Endothelial cell of umbilical vein (primary cell): ENCODE measurements around the gene IFT88. TPM values are rescaled to one million over a fixed set of nuclear protein-coding genes. Genes with fewer than 3 reads are reported as not detected.
A peak's percentile ranks its signal among the peaks of the same experiment; 100 is the strongest.

Experiments used
- BruUV-seq: library from RNA; stranded (reverse); fragments of 400-500 nt; replicated peaks from 2 replicates; lab custom pipeline; 2021; lab: Mats Ljungman, UMichigan
- CTCF ChIA-PET: fragments of 300-600, 350-600 bp; sonication (Branson Sonifier 250); formaldehyde crosslinking; loops from one replicate; lab custom pipeline; 2021; ENCODE audit warnings: antibody characterized with exemption, inconsistent platforms; lab: Charles Lee
- POLR2A ChIA-PET: fragments of 300-600, 350-600 bp; sonication (Branson Sonifier 250); formaldehyde crosslinking; loops from one replicate; lab custom pipeline; 2021; ENCODE audit warnings: antibody characterized with exemption, inconsistent platforms; lab: Charles Lee
- DNase-seq: peaks from one replicate; pipeline ENCODE4 v3.0.0-alpha.2; 2011; ENCODE audit warnings: low read depth, low spot score
- FAIRE-seq: peaks from 2 replicates; lab custom pipeline; 2011; peaks lifted over from hg19 to GRCh38; lab: Jason Lieb, UNC
- H2AFZ ChIP-seq: 2 replicates; pipeline ENCODE4 v1.6.0; 2012; ENCODE audit warnings: low read depth, low read length, control low read depth, inconsistent platforms
- H3K27ac ChIP-seq: 2 replicates; pipeline ENCODE4 v1.5.1; 2011; ENCODE audit warnings: low read depth, mild to moderate bottlenecking, control low read depth, low read length, moderate library complexity; ENCODE audit not compliant: insufficient read depth
- H3K27me3 ChIP-seq, 2 experiments: 2 replicates each; pipeline versions ENCODE4 v1.6.0 to v1.6.1; 2011; ENCODE audit warnings: low read length in 2 of 2, mixed read lengths in 1 of 2; ENCODE audit not compliant: control insufficient read depth in 2 of 2, insufficient read depth in 2 of 2
- H3K36me3 ChIP-seq, 2 experiments: 2 replicates in 1 of 2; 3 replicates in 1 of 2; pipeline ENCODE4 v1.5.1; 2011; ENCODE audit warnings: low read length in 2 of 2, mild to moderate bottlenecking in 1 of 2, moderate library complexity in 1 of 2; ENCODE audit not compliant: control insufficient read depth in 2 of 2, insufficient read depth in 2 of 2; ENCODE audit errors: extremely low read depth in 1 of 2
- H3K4me1 ChIP-seq: 3 replicates; pipeline ENCODE4 v1.5.1; 2011; ENCODE audit warnings: mild to moderate bottlenecking, low read length; ENCODE audit not compliant: control insufficient read depth, insufficient read depth; ENCODE audit errors: extremely low read depth
- H3K4me2 ChIP-seq: 2 replicates; pipeline ENCODE4 v1.6.1; 2011; ENCODE audit warnings: low read length, control low read depth, mixed read lengths; ENCODE audit not compliant: insufficient read depth
- H3K4me3 ChIP-seq, 3 experiments: fragments of 200-600 bp in 1 of 3; sonication (generic), shearing (Covaris generic) in 1 of 3; replicated peaks in 1 of 3; 2 replicates each; pipeline ENCODE4 v1.5.1; 2011 to 2016; ENCODE audit warnings: control low read depth in 3 of 3, low read length in 3 of 3, mild to moderate bottlenecking in 2 of 3, inconsistent platforms in 1 of 3, low read depth in 1 of 3, moderate library complexity in 1 of 3; ENCODE audit not compliant: insufficient read depth in 1 of 3
- H3K79me2 ChIP-seq: 2 replicates; pipeline ENCODE4 v1.6.0; 2012; ENCODE audit warnings: low read length, inconsistent platforms; ENCODE audit not compliant: control insufficient read depth, insufficient read depth
- H3K9ac ChIP-seq: replicated peaks from 2 replicates; pipeline ENCODE3; 2011; ENCODE audit warnings: low read length, control low read depth; ENCODE audit not compliant: insufficient read depth; ENCODE audit errors: extremely low read depth
- H3K9me1 ChIP-seq: replicated peaks from 3 replicates; pipeline ENCODE4 v1.6.0; 2011; ENCODE audit warnings: mild to moderate bottlenecking, low read length; ENCODE audit not compliant: control insufficient read depth, insufficient read depth; ENCODE audit errors: extremely low read depth
- H3K9me3 ChIP-seq: replicated peaks from 2 replicates; pipeline ENCODE4 v1.5.1; 2012; ENCODE audit warnings: low read length, inconsistent platforms; ENCODE audit not compliant: control insufficient read depth, insufficient read depth
- H4K20me1 ChIP-seq: replicated peaks from 2 replicates; pipeline ENCODE3; 2011; ENCODE audit warnings: mild to moderate bottlenecking, low read length; ENCODE audit not compliant: control insufficient read depth, insufficient read depth; ENCODE audit errors: extremely low read depth
- EZH2 ChIP-seq: IDR thresholded peaks from 2 replicates; pipeline ENCODE4 v1.6.1; 2012; ENCODE audit warnings: borderline replicate concordance, low read depth, mild to moderate bottlenecking, moderate library complexity, low read length, inconsistent platforms; ENCODE audit not compliant: severe bottlenecking
- GATA2 ChIP-seq: IDR thresholded peaks from 2 replicates; pipeline ENCODE4 v1.7.0; 2011; ENCODE audit warnings: low read depth, mild to moderate bottlenecking, moderate library complexity, mixed read lengths, low read length; ENCODE audit not compliant: insufficient read length, insufficient read depth
- POLR2A ChIP-seq: IDR thresholded peaks from 2 replicates; pipeline ENCODE4 v1.6.1; 2012; ENCODE audit warnings: low read depth, mild to moderate bottlenecking, control low read depth, low read length
- dilution Hi-C: fragments of 300-500 bp; cut with MboI; formaldehyde crosslinking; loops from one replicate; pipeline ENCODE4 v1.15.0; 2019; ENCODE audit warnings: low sequenced_read_pairs; ENCODE audit not compliant: extremely low pct_ligation_motif_present
- intact Hi-C: fragments of 100-400 bp; cut with micrococcal nuclease; formaldehyde crosslinking; loops from one replicate; pipeline ENCODE4 v1.10.0; 2022
- polyA plus RNA-seq, 4 experiments: library from polyadenylated mRNA; depleted of rRNA in 3 of 4; stranded (reverse) in 3 of 4; unstranded in 1 of 4; fragments of >200 nt; gene quantifications; 2 replicates each; pipeline versions ENCODE4 v1.2.1 to v1.2.3, GENCODE V29; 2011 to 2012; ENCODE audit warnings: missing spikeins in 1 of 4
- total RNA-seq: library from RNA; stranded (reverse); gene quantifications from 2 replicates; pipeline ENCODE4 v1.2.3, GENCODE V29; 2021
- TF ChIP-seq, protein P1 (sequence below): IDR thresholded peaks from 2 replicates; pipeline ENCODE4 v1.6.1; 2011; ENCODE audit not compliant: insufficient read depth, insufficient read length

Gene IFT88
- total and polyA plus RNA-seq, 2 donors (not counting 3 experiments of a cell fraction or from before 2014, with no cell fraction given) = 2.4 to 9.1 TPM

DNA sequence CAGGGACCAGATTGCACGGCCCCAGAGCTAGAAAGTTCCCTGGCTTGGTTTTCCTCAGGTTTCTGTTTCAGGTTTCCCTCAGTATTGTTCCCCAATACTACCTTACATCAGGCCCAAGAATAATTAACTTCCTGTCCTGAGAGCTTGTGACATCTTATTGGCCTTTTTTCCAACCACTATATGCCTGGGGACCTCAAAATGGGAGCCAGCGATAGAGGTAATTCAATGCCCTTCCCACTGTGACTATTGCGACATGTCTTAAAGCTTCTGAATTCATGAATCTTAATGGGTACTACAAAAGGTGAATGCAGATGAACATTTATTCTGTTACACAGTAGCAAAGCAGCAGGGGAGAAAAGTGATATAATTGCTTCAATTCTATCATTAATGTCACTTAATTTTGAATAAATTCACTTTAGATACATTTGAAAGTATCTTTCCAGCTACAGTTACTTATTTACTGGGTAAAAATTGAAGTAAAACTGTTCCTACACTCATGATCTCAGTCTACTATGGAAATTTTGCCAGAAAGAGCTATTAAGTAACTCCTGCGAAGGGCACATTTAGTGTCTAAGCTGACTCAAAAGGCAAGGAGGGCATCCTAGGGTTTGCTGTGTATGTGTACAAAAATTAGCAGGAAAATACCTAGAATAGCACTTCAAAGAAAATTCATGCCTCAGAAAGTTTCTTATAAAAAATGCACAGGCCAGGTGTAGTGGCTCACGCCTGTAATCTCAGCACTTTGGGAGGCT lies 45.4 kb upstream of the IFT88 start:
- no peak for TF ChIP-seq GATA2
- dilution Hi-C loops = no loop called here
- Histone ChIP-seq H3K36me3 (no peaks in the 10 kb centered on the region), H3K4me2 (no peak overlapping the region), H4K20me1 (no peaks in the 10 kb centered on the region), H3K27me3 (no peaks in the 10 kb centered on the region), H3K79me2 (peaks cover 2% of the 10 kb centered on the region), H3K4me3 (no peak overlapping the region), H3K4me1 (peaks cover 9% of the 10 kb centered on the region), H3K9me3 (no peaks in the 10 kb centered on the region), H3K27ac (no peak overlapping the region), H3K9ac (no peak overlapping the region), H2AFZ (no peak overlapping the region), H3K9me1 (no peaks in the 10 kb centered on the region)
- intact Hi-C loops = loop anchor here (10.0 kb wide), 1 partner anchor 183 kb away; the partner anchor contains the start of gene IL17D
- no peak for FAIRE-seq
- no peak for DNase-seq
- CTCF ChIA-PET = no interaction called here
- no TSS peak for BruUV-seq
- POLR2A ChIA-PET = interaction anchor here (0.8 kb wide), 1 partner anchor 41 kb away, joined by 6 read pairs; no protein-coding TSS in a partner anchor

DNA sequence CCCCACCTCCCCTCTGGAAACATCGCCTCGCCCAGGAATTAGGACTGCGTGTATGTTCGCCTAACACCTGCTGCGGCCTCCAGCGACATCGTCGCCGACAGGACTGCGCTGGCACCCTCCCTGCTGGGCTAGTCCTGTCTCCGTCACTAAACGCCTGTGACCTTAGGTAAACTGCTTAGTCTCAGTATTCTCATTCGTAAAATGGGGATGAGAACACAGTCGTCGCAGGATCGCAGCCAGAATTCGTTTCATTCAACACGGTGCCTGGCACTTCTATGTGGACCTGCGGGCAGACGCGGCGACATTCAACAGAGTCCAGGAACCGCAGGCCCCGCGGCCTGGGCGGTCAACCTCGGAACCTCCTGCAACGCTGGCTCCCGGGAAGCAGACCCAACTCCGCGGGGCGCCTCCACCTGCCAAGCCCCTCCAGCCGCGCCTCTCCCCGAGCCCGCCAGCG lies 41.8 kb upstream of the IFT88 start:
- no peaks in the 10 kb centered on the region for H3K9me1 ChIP-seq
- peak overlapping the region; percentile 67 for H3K27ac ChIP-seq
- H3K36me3 ChIP-seq = no peaks in the 10 kb centered on the region
- H4K20me1 ChIP-seq = no peaks in the 10 kb centered on the region
- H3K9me3 ChIP-seq = no peaks in the 10 kb centered on the region
- intact Hi-C loops (loop anchor here (10.0 kb wide), 1 partner anchor 180 kb away; the partner anchor contains the start of gene IL17D), dilution Hi-C loops (no loop called here)
- ChIA-PET POLR2A (interaction anchor here (0.5 to 0.7 kb wide), 2 partner anchors 183 to 265 kb away, joined by 3 to 7 read pairs; no protein-coding TSS in a partner anchor), CTCF (interaction anchor here (0.6 to 1.2 kb wide), 4 partner anchors 187 to 400 kb away, joined by 3 to 4 read pairs (median 4); no protein-coding TSS in a partner anchor)
- H3K27me3 ChIP-seq = no peaks in the 10 kb centered on the region
- H3K4me2 ChIP-seq = peak overlapping the region; percentile 59
- H3K4me1 ChIP-seq = peaks cover 13% of the 10 kb centered on the region
- no peak for TF ChIP-seq POLR2A
- no peak for TF ChIP-seq EZH2
- TF ChIP-seq, protein P1, sequence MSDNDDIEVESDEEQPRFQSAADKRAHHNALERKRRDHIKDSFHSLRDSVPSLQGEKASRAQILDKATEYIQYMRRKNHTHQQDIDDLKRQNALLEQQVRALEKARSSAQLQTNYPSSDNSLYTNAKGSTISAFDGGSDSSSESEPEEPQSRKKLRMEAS = no peak
- DNase-seq (peak; percentile 46), FAIRE-seq (peak; percentile 69)
- peak overlapping the region; percentile 75 for H3K9ac ChIP-seq
- H3K4me3 ChIP-seq = peak overlapping the region; percentile 12 to 87 (median 60)
- no TSS peak for BruUV-seq
- peaks cover 2% of the 10 kb centered on the region for H3K79me2 ChIP-seq
- H2AFZ ChIP-seq = peak overlapping the region; percentile 47
